ENCODE measurements around the gene LTA4H. TPM values are rescaled to one million over a fixed set of nuclear protein-coding genes. Genes with fewer than 3 reads are reported as not detected.

LTA4H gene
- total RNA-seq, 1 donor from 2014 or later = 124 TPM

DNA sequence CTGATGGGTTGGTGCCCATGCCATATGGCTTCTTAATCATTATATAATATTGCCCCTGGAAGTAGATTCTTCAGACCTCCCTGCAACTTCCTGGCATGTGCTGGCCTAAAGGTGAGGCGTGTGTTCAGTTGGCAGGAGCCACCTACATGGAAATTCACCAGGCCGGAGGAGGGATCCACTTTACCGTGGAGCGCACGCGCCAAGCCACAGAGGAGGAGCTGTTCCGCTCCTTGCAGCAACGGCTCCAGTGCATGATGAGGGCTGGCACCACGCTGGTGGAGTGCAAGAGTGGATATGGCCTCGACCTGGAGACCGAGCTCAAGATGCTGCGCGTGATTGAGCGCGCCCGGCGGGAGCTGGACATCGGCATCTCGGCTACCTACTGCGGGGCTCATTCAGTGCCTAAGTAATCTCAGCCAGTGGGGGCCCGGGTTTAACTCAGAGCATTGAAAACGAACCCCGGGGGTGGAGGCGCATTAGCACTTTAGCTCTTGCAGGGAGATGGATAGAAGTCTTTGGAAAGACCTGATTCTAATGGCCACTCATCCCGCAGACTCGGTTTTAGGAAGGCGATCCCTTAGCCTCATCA is 78.7 kb downstream of the LTA4H start:
- CTCF ChIA-PET = no interaction called here
- intact Hi-C loops (cut with micrococcal nuclease) = no loop called here
- Mint-ChIP-seq H3K27ac (no peak overlapping the region), H3K36me3 (ENCODE audit: low read depth) (no peaks in the 10 kb centered on the region), H3K9me3 (no peaks in the 10 kb centered on the region), H3K4me3 (no peak overlapping the region), H3K27me3 (no peaks in the 10 kb centered on the region), H3K4me1 (no peaks in the 10 kb centered on the region)
- DNase-seq (no peak), ATAC-seq (ENCODE audit: low read depth) (no peak)
- TF ChIP-seq, protein P1, sequence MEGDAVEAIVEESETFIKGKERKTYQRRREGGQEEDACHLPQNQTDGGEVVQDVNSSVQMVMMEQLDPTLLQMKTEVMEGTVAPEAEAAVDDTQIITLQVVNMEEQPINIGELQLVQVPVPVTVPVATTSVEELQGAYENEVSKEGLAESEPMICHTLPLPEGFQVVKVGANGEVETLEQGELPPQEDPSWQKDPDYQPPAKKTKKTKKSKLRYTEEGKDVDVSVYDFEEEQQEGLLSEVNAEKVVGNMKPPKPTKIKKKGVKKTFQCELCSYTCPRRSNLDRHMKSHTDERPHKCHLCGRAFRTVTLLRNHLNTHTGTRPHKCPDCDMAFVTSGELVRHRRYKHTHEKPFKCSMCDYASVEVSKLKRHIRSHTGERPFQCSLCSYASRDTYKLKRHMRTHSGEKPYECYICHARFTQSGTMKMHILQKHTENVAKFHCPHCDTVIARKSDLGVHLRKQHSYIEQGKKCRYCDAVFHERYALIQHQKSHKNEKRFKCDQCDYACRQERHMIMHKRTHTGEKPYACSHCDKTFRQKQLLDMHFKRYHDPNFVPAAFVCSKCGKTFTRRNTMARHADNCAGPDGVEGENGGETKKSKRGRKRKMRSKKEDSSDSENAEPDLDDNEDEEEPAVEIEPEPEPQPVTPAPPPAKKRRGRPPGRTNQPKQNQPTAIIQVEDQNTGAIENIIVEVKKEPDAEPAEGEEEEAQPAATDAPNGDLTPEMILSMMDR (IDR thresholded peaks at IDR 0.05) = no peak
- POLR2A ChIA-PET = no interaction called here

DNA sequence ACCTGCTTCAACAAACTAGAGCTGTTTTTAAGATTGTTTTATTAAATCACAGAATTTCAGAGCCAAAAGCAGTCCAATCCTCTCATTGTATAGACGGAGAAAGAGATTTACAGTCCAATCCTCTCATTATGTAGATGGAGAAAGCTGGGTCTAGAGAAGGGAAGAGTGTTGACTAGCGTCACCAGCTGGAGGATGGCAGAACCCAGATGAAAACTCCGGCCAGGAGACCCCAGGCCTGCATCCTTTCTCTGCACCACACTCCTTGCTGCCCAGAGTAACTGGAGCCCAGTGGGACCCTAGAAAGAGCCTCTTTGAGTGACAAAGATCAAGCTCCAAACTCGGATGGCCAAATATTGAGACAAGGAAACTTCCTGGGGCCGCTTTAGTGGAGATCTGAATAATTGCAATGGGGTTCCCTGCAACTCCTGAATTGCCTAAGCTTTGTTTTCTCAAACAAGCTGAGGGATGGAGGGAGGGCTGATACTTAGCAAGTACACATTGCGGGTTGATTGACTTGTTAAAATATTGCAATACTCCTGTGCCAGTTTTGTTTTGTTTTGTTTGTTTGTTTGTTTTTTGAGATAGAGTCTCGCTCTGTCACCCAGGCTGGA is 79.7 kb downstream of the LTA4H start:
- peaks cover 7% of the 10 kb centered on the region for H3K27me3 Mint-ChIP-seq
- DNase-seq (no peak), ATAC-seq (ENCODE audit: low read depth) (no peak)
- H3K4me1 Mint-ChIP-seq = no peaks in the 10 kb centered on the region
- TF ChIP-seq, protein P1 (IDR thresholded peaks at IDR 0.05) = no peak
- H3K36me3 Mint-ChIP-seq (ENCODE audit: low read depth) = no peaks in the 10 kb centered on the region
- intact Hi-C loops (cut with micrococcal nuclease) = no loop called here
- H3K9me3 Mint-ChIP-seq = peaks cover 6% of the 10 kb centered on the region
- H3K27ac Mint-ChIP-seq = no peak overlapping the region
- CTCF ChIA-PET = interaction anchor here (0.6 to 1.6 kb wide), 2 partner anchors 38 to 43 kb away, joined by 3 to 4 read pairs; no protein-coding TSS in a partner anchor
- no peak overlapping the region for H3K4me3 Mint-ChIP-seq
- POLR2A ChIA-PET = no interaction called here

DNA sequence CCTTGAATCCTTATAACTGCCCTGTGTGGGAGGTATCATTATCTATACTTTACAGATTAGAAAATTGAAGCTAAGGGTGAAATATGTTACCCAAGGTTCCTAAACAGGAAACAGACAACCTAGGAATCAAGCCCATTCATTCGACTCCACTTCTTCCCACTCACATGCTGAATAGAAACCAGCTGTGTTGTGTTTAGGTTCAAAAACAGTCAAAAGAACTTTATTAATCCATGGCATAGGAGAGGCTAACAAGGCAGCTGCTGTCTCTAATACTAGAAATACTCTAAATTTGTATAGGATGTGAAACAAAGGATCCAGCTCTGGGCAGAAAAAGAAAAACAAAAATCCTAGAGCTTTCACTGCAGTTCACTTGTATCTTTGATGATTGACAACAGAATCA is 82.4 kb downstream of the LTA4H start:
- ChIA-PET CTCF (no interaction called here), POLR2A (interaction anchor here (1.0 kb wide), 1 partner anchor 10 kb away, joined by 5 read pairs; the partner anchor contains the start of gene AMDHD1)
- Mint-ChIP-seq H3K4me3 (no peak overlapping the region), H3K9me3 (peaks cover 6% of the 10 kb centered on the region), H3K4me1 (no peaks in the 10 kb centered on the region), H3K36me3 (ENCODE audit: low read depth) (no peaks in the 10 kb centered on the region), H3K27ac (no peak overlapping the region), H3K27me3 (peaks cover 7% of the 10 kb centered on the region)
- DNase-seq (no peak), ATAC-seq (ENCODE audit: low read depth) (no peak)
- intact Hi-C loops (cut with micrococcal nuclease) = no loop called here
- TF ChIP-seq, protein P1 (IDR thresholded peaks at IDR 0.05) = no peak

DNA sequence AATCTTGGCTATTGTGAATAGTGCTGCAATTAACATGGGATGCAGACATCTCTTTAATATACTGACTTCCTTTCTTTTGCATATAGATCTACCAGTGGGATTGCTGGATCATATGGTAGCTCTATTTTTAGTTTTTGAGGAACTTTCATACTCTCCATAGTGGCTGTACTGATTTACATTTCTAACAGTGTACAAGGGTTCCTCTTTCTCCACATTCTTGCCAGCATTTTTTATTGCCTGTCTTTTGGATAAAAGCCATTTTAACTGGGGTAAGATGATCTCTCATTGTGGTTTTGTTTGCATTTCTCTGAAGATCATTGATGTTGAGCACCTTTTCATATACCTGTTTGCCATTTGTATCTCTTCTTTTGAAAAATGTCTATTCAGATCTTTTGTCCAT is 83.9 kb downstream of the LTA4H start:
- intact Hi-C loops (cut with micrococcal nuclease) = loop anchor here (1.0 kb wide), 1 partner anchor 8 kb away; the partner anchor contains the start of gene AMDHD1
- Mint-ChIP-seq H3K27me3 (peaks cover 7% of the 10 kb centered on the region), H3K4me3 (no peak overlapping the region), H3K9me3 (peaks cover 6% of the 10 kb centered on the region), H3K4me1 (no peaks in the 10 kb centered on the region), H3K27ac (no peak overlapping the region), H3K36me3 (ENCODE audit: low read depth) (no peaks in the 10 kb centered on the region)
- POLR2A ChIA-PET = interaction anchor here (1.0 kb wide), 1 partner anchor 9 kb away, joined by 3 read pairs; the partner anchor contains the start of gene CCDC38
- ATAC-seq (ENCODE audit: low read depth) (no peak), DNase-seq (no peak)
- CTCF ChIA-PET = no interaction called here
- TF ChIP-seq, protein P1 (IDR thresholded peaks at IDR 0.05) = no peak

Other genes starting within 250 kb of the LTA4H start
- gene NTN4, start 244.8 kb downstream of the LTA4H start, total RNA-seq = 0.20 and 1.1 TPM in 2 replicates
- 35.2 and 38.2 TPM in 2 replicates for gene SNRPF, start 176.6 kb downstream of the LTA4H start, total RNA-seq
- gene CCDC38, start 93.0 kb downstream of the LTA4H start, total RNA-seq = 0.09 and 0.42 TPM in 2 replicates
- 0.61 and 1.2 TPM in 2 replicates for gene AMDHD1, start 92.3 kb downstream of the LTA4H start, total RNA-seq
- 0.66 and 2.5 TPM in 2 replicates for gene HAL, start 39.2 kb downstream of the LTA4H start, total RNA-seq
- gene ELK3, start 158.8 kb upstream of the LTA4H start, total RNA-seq = 59.9 and 60.8 TPM in 2 replicates

All from activated B cell treated with CpG ODN at 0.5 μM for 24 hours (primary cell).